Uterus (tissue), 4 donors: ENCODE measurements around the gene IGSF3. TPM values are rescaled to one million over a fixed set of nuclear protein-coding genes. Genes with fewer than 3 reads are reported as not detected.

Experiments used
- DNase-seq, 2 donors: peaks; one replicate each; pipeline ENCODE4 v3.0.0-alpha.2; 2019 to 2020
- H3K27ac ChIP-seq, 2 donors: fragments of 200-600 bp; sonication (generic); 1 replicate in 1 of 2; 2 replicates in 1 of 2; pipeline ENCODE4 v1.5.1; 2016 to 2018
- H3K27me3 ChIP-seq, 2 donors: fragments of 200-600 bp; sonication (generic); one replicate each; pipeline ENCODE4 v1.5.1; 2018 to 2019; ENCODE audit warnings: control low read depth in 1 of 2
- H3K36me3 ChIP-seq, 2 donors: fragments of 200-600 bp; sonication (generic); one replicate each; pipeline ENCODE4 v1.5.1; 2019; ENCODE audit warnings: control low read depth in 1 of 2
- H3K4me1 ChIP-seq, 2 donors: fragments of 200-600 bp; sonication (generic); one replicate each; pipeline ENCODE4 v1.5.1; 2018 to 2019; ENCODE audit warnings: control low read depth in 1 of 2
- H3K4me3 ChIP-seq, 2 donors: fragments of 200-600 bp; sonication (generic); 1 replicate in 1 of 2; 2 replicates in 1 of 2; pipeline ENCODE4 v1.5.1; 2018 to 2019; ENCODE audit warnings: mild to moderate bottlenecking in 1 of 2
- H3K9me3 ChIP-seq, 2 donors: fragments of 200-600 bp; sonication (generic); one replicate each; pipeline ENCODE4 v1.5.1; 2019; ENCODE audit warnings: control low read depth in 1 of 2
- POLR2A ChIP-seq, 2 donors: fragments of 450-650 bp; IDR thresholded peaks; one replicate each; pipeline ENCODE4 v1.6.1; 2016; ENCODE audit warnings: antibody characterized with exemption in 2 of 2, mild to moderate bottlenecking in 1 of 2, moderate library complexity in 1 of 2
- intact Hi-C: fragments of 100-400 bp; cut with DNase I; formaldehyde crosslinking; loops from one replicate; pipeline ENCODE4 v1.15.1; 2023; ENCODE audit warnings: low total_unique reads
- total RNA-seq, 4 donors: library from RNA; depleted of rRNA in 3 of 4; stranded (reverse); fragments of >200 nt in 3 of 4; gene quantifications; one replicate each; pipeline versions ENCODE4 v1.1.0 to v1.2.4, GENCODE V29; 2014 to 2023
- TF ChIP-seq, protein P1 (sequence below), 4 experiments: fragments of 200-600 bp in 2 of 4; fragments of 450-650 bp in 2 of 4; sonication (generic) in 2 of 4; IDR thresholded peaks; one replicate each; pipeline ENCODE4 v1.5.1; 2016 to 2019; ENCODE audit warnings: antibody characterized with exemption in 4 of 4, mild to moderate bottlenecking in 2 of 4, moderate library complexity in 1 of 4
- donor health status: DM: yes; HTN: yes; CAD: no.

The IGSF3 gene
- total RNA-seq: 10 to 100 TPM in 2 of 4 donors, 1 to 10 TPM in 2; 3.8 to 35.6 (median 8.4) TPM

DNA sequence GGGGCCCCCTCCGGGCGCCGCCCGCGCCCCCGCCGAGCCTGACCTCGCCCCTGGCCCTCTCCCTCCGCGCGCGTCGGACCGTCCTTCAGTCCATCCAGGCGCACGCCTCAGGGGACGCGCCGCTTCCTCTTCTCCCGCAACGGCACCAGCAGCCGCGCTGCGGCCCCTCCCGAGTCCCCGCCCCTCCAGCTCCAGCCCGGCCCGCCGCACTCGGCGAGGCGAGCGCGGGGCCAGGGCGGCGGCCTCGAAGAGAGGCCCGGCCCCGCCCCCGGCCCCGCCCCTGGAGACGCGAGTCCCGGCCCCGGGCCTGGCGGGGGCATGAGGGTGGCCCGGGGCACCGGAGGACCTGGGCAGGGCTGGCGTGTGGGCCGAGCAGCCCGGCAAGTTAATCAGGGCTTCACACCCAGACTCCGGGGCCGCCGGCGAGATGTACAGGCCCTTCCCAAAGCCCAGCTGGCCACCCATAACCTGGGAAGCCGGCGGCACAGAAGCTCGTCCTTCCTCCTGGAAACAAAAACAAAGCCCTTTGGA is at the start of gene IGSF3:
Gene IGSF3, minus strand, starts transcription at position 159 of the 531 bp plus-strand sequence. CDS start 1,407 bp downstream, outside the sequence.
- Histone ChIP-seq H3K4me3 (peak within 1 kb of the TSS; percentile 47 to 63), H3K27me3 (no peaks in the 10 kb centered on the region), H3K27ac (peak within 1 kb of the TSS in 1 of 2 donors; percentile 3), H3K9me3 (no peaks in the 10 kb centered on the region), H3K4me1 (no peaks in the 10 kb centered on the region), H3K36me3 (no peaks in the 10 kb centered on the region)
- TF ChIP-seq, protein P1, sequence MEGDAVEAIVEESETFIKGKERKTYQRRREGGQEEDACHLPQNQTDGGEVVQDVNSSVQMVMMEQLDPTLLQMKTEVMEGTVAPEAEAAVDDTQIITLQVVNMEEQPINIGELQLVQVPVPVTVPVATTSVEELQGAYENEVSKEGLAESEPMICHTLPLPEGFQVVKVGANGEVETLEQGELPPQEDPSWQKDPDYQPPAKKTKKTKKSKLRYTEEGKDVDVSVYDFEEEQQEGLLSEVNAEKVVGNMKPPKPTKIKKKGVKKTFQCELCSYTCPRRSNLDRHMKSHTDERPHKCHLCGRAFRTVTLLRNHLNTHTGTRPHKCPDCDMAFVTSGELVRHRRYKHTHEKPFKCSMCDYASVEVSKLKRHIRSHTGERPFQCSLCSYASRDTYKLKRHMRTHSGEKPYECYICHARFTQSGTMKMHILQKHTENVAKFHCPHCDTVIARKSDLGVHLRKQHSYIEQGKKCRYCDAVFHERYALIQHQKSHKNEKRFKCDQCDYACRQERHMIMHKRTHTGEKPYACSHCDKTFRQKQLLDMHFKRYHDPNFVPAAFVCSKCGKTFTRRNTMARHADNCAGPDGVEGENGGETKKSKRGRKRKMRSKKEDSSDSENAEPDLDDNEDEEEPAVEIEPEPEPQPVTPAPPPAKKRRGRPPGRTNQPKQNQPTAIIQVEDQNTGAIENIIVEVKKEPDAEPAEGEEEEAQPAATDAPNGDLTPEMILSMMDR (IDR thresholded peaks at IDR 0.05): no peak
- TF ChIP-seq POLR2A (IDR thresholded peaks at IDR 0.05): peak in 1 of 2 donors; percentile 28
- peak; percentile 41 to 63 for DNase-seq
- intact Hi-C loops: no loop called here

DNA sequence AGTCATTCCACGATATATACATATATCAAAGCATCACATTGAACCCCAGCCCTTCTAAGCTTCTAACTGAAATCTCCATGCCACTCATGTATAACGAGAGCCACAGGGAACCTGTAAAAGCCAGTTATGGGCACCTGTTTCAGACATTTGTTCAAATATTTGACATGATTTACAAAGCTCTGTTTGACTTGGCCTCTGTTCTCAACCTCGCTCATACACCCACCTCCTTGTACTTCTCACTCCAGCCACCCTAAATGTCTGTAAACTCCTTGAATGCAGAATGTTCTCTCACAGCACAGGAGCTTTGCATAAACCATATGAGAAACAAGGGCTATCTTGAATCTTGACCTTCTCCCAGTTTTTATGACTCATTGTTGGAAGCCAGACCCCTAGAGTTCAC is 49.8 kb upstream of the IGSF3 start:
- Histone ChIP-seq H3K4me1 (no peaks in the 10 kb centered on the region), H3K36me3 (no peaks in the 10 kb centered on the region), H3K4me3 (no peak overlapping the region), H3K27me3 (no peaks in the 10 kb centered on the region), H3K9me3 (no peaks in the 10 kb centered on the region), H3K27ac (no peak overlapping the region)
- no peak for TF ChIP-seq POLR2A (IDR thresholded peaks at IDR 0.05)
- TF ChIP-seq, protein P1 (IDR thresholded peaks at IDR 0.05): no peak
- intact Hi-C loops: no loop called here
- DNase-seq: no peak

DNA sequence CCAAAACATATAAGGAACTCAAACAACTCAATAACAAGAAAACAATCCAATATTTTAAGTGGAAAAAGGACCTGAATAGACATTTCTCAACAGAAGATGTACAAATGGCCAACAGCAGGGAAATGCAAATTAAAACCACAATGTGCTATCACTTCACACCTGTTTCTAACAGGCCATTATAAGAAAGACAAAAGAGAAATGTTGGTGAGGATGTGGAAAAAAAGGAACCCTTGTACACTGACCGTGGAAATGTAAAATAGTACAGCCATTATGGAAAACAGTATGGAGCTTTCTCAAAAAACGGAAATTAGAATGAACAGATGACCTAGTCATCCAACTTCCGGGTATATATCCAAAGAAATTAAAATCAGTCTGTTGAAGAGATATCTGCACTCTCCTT is 48.9 kb upstream of the IGSF3 start:
- Histone ChIP-seq H3K4me3 (no peak overlapping the region), H3K4me1 (no peaks in the 10 kb centered on the region), H3K9me3 (no peaks in the 10 kb centered on the region), H3K36me3 (no peaks in the 10 kb centered on the region), H3K27ac (no peak overlapping the region), H3K27me3 (no peaks in the 10 kb centered on the region)
- intact Hi-C loops: no loop called here
- TF ChIP-seq POLR2A (IDR thresholded peaks at IDR 0.05): no peak
- TF ChIP-seq, protein P1 (IDR thresholded peaks at IDR 0.05): no peak
- no peak for DNase-seq

DNA sequence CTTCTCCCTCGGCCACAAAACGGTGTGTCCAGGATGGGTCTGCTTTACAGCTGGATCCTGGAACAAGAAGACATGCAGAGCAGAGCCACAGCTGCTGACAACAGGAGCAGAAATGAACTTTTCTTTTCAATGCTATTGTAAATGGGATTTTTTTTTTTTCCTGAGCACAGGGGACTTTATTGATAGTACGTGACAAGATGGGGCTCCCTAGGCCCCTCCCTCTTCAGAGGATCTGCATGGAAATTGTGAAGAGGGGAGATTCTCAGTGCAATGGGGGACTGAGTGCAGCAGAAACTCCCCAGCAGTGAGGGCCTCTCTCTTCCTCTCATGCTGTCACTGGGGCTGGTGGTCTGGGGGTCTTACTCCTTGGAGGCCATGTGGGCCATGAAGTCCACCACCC is 45.9 kb upstream of the IGSF3 start:
- H3K27ac ChIP-seq: no peak overlapping the region
- H3K4me1 ChIP-seq: no peaks in the 10 kb centered on the region
- TF ChIP-seq, protein P1 (IDR thresholded peaks at IDR 0.05): no peak
- TF ChIP-seq POLR2A (IDR thresholded peaks at IDR 0.05): no peak
- no peaks in the 10 kb centered on the region for H3K36me3 ChIP-seq
- no peaks in the 10 kb centered on the region for H3K27me3 ChIP-seq
- intact Hi-C loops: no loop called here
- no peaks in the 10 kb centered on the region for H3K9me3 ChIP-seq
- no peak overlapping the region for H3K4me3 ChIP-seq
- DNase-seq: no peak

DNA sequence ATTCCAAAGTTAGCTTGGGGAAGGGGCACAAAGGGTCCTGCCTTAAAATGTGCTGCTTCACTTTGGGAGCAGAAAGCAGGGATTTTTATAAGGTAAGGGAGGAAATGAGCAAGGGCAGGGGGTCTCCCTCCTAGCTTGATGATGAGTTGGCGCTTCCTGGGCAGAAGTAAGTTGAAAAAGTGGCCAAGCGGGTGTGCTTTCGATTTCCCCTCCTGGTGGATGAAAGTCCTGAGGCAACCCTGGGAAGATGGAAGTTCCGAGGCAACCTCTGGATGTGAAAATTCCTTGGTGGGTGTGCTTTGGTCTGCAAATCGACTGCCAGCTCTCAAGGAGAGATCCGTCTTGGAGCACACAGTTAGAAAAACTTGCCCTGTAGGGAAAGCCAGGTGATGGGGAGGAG is 45.0 kb upstream of the IGSF3 start:
- intact Hi-C loops: no loop called here
- no peak for DNase-seq
- Histone ChIP-seq H3K4me1 (no peaks in the 10 kb centered on the region), H3K4me3 (no peak overlapping the region), H3K27ac (no peak overlapping the region), H3K36me3 (no peaks in the 10 kb centered on the region), H3K27me3 (no peaks in the 10 kb centered on the region), H3K9me3 (no peaks in the 10 kb centered on the region)
- TF ChIP-seq, protein P1 (IDR thresholded peaks at IDR 0.05): no peak
- TF ChIP-seq POLR2A (IDR thresholded peaks at IDR 0.05): no peak
